ENCODE measurements around the gene TOGARAM1.
"Not testable (repeated sequence)": the region's sequence is repeated elsewhere in the genome, so short reads cannot be mapped to it uniquely, and the experiment has no call there.

Gene TOGARAM1

GRCh38 chr14:45051180-45051579 lies 89.2 kb downstream of the TOGARAM1 start:
- DNase-seq = no peak

DNA sequence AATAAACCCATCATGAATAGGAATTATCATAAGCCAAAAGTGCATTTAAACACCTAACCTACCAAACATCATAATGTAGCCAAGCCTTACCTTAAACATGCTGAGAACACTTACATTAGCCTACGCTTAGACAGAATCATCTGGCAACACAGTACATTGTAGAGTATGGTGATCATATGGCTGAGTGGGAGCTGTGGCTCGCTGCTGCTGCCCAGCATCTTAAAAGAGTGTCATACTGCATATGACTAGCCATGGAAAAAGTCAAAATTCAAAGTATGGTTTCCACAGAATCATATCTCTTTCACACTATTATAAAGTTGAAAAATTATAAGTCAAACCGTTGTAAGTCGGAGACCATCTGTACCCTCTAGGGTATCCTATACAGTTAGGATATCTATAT lies 89.9 kb downstream of the TOGARAM1 start:
- DNase-seq = no peak

DNA sequence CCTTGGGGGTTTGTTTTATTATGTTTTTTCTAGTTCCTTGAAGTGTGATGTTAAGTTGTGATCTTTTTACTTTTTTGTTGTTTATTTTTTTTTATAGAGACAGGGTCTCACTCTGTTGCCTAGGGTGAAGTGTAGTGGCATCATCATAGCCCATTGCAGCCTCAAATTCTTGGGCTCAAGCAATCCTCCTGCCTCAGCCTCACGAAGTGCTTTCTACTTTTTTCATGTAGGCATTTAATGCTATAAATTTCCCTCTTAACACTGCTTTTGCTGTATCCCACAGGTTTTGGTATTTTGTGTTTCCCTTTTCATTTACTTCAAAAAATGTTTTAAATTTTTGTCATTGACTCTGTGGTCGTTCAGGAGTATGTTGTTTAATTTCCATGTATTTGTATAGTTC lies 95.4 kb downstream of the TOGARAM1 start:
- no peak for DNase-seq

DNA sequence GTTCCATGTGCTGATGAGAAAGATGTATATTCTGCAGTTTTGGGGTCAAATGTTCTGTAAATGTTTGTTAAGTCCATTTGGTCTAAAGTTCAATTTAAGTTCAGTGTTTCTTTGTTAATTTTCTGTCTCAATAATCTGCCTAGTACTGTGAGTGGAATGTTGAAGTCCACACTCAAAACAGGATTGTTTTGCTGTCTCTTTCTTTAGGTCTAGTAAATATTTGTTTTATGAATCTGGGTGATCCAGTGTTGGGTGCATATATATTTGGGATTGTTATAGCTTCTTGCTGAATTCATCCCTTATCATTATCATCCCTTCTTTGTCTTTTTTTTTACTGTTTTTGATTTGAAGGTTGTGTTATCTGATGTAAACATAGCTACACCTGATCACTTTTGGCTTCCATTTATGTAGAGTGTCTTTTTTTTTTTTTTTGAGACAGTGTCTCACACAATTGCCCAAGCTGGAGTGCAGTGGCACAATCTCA lies 95.9 kb downstream of the TOGARAM1 start:
- DNase-seq = no peak

DNA sequence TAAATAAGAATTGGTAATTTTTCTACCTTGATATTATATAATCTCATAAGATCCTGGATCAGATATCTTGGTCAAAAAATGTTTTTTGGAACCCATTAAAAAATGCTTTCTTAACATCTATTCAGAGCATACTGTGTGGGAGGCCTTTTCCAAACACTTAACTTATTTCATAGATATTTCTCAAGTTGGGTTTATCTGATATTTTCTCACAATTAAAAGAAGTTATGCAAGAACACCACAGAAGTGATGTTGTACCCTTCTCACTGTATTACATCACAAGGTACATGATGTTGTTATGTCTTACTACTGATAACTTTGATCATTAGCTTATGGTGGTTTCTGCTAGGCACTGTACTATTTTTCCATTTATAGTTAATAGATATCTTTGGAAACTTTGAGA lies 98.6 kb downstream of the TOGARAM1 start:
- no peak for DNase-seq

DNA sequence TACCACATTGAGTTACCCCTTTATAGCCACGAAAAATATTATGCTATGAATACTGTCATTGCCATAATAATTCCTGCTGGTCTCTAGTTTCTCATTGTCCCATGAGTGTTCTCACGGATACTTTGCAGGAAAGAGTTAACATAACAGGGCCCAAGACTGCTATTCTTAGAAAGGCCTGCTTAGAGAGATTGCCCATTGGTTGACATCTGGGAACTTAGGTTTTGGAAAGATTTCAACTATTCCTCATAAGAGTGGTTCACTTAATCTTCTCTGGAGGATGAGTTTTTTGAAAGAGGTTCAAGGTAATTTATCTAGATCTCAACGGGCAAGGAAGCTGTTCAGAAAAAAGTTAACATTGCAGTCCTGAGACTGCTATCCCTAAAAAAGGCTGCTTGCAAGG lies 103.5 kb downstream of the TOGARAM1 start:
- no peak for DNase-seq

DNA sequence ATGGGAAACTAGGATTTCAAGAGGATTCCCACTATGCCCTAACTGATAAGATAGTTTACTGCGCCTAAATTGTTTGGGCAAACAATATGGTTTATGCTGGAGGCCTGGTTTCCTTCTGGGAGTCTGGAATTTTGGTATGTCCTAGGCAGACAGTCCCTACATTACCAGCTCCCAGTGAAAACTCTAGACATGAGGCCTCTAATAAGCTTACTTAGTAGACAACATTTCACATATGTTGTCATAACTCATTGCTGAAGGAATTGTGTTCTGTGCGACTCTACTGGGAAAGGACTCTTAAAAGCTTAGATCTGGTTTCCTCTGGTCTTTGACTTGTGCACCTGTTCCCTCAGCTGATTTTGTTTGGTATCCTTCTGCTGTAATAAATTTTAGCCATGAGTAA lies 104.0 kb downstream of the TOGARAM1 start:
- no peak for DNase-seq

GRCh38 chr14:45066667-45067066 lies 104.7 kb downstream of the TOGARAM1 start:
- DNase-seq = no peak

GRCh38 chr14:45068396-45068795 lies 106.4 kb downstream of the TOGARAM1 start:
- DNase-seq = no peak

- no peak for DNase-seq
Observed at GRCh38 chr14:45070215-45070614, 108.2 kb downstream of the TOGARAM1 start.

DNA sequence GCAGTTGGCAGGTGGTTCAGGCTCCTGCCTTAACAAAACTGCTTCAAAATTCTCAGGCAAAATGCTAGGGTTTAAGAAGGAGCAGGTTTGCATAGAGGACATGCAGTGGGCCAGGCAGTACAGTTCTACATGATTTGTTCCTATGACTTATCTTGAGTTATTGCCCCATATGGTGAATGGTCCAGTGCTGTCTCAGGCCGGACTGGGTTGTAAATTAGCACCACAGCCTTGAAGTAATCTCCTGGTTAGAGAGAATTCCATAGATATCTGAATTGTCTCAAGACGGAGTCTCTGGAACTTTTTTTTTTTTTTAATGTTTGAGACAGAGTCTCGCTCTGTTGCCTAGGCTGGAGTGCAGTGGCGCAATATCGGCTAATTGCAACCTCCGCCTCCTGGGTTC lies 110.1 kb downstream of the TOGARAM1 start:
- DNase-seq = no peak

DNA sequence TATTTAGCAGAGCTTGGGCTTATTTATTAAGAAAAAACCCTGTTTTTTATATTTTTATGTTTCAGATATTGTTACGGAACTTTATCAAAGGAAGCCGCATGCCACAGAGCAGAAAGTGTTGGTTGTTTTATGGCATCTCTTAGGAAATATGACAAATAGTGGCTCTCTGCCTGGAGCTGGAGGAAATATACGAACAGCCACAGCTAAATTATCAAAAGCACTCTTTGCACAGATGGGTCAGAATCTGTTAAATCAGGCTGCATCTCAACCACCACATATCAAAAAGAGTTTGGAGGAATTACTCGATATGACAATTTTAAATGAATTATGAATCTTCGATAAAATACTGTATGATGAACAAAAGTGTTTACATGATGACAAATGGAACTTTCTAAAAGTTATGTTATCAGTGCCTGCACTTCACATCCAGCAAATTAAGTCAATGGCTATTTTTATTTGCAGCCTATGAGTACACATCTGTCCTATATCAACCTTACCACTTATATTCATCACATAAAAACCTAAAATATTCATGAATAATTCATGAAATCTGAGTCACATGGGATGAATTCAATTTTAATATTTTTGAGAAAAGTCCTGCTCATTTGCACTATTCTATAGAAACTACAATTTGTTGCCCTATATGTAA lies 111.4 kb downstream of the TOGARAM1 start:
- DNase-seq = no peak

- DNase-seq = no peak
Observed at GRCh38 chr14:45078323-45078722, 116.3 kb downstream of the TOGARAM1 start.

GRCh38 chr14:45080416-45080968 lies 118.5 kb downstream of the TOGARAM1 start:
- not testable (repeated sequence) for DNase-seq

DNA sequence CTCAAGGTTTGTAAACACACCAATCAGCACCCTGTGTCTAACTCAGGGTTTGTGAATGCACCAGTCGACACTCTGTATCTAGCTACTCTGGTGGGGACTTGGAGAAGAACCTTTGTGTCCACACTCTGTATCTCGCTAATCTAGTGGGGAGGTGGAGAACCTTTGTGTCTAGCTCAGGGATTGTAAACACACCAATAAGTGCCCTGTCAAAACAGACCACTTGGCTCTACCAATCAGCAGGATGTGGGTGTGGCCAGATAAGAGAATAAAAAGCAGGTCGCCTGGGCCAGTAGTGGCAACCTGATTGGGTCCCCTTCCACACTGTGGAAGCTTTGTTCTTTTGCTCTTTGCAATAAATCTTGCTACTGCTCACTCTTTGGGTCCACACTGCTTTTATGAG lies 119.1 kb downstream of the TOGARAM1 start:
- not testable (repeated sequence) for DNase-seq

DNA sequence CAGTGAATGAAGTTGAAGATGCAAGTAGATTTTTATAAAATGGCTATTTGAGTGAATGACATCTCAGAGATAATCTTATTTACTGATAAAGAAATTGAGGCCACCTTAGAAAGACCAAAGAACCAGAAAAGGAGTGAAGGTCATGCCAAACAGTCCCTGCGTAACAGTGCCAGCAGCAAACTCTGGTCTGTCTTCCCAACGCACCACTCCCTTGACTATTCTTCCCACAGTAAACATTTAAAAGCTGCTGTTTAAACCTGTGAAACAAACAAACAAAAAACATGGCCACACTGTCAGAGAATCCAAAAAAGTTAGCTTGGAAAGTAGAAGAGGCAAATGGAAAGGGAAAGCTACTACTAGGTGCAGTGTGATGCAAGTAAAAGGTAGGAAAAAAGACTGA lies 120.4 kb downstream of the TOGARAM1 start:
- DNase-seq = no peak

- DNase-seq = no peak
Observed at GRCh38 chr14:45083617-45083975, 121.6 kb downstream of the TOGARAM1 start.

GRCh38 chr14:45083976-45084722 lies 122.2 kb downstream of the TOGARAM1 start, which contains the start of gene PRPF39:
TSS of gene PRPF39 (plus strand) at chr14:45084116. CDS start at chr14:45095240, 11,124 bp downstream.
- DNase-seq = peak; percentile 94

DNA sequence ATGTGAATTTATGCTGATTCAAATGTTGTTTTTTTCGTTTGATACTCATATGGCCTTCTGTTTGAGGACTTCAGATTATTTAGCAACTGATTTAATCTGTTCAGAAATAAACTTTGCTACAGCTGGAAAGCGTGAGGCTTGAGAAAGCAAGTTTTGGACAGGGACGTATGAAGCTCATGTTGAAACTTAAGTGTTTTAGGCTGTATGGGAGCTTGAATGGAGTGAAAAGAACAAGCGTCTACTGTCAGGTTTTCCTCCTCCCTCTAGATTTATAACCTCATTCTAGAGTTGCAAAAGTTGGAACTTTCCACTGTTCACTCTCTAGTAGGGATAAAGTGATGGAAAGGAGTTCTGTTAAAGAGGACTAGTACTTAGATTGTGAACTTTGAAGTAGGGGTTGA lies 123.0 kb downstream of the TOGARAM1 start:
- DNase-seq = no peak

- DNase-seq = no peak
Observed at GRCh38 chr14:45089813-45090212, 127.8 kb downstream of the TOGARAM1 start.

GRCh38 chr14:45091710-45092109 lies 129.7 kb downstream of the TOGARAM1 start:
- no peak for DNase-seq

DNA sequence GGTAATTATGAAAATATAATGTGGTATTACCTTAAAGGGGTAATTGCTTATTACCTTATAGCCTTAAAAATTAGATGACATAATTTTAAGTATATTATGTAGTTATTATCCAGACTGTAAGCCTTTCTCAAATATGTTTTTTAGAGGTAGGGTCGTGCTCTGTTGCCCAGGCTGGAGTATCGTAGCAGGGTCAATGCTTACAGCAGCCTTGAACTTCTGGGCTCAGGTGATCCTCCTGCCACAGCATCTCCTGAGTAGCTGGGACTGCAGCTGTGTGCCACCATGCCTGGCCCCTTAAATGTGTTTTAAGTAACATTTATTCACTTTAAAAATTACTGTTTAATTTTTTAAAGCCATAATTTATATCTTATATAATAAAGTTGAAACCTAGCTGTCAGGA lies 132.3 kb downstream of the TOGARAM1 start:
- DNase-seq = no peak

GRCh38 chr14:45095143-45095542 lies 133.2 kb downstream of the TOGARAM1 start:
- DNase-seq = no peak

GRCh38 chr14:45096218-45096617 lies 134.2 kb downstream of the TOGARAM1 start:
- DNase-seq = no peak
